GM23338 (cell line): ENCODE measurements around the gene SLC1A3.

Source experiments
- EZH2 ChIP-seq: fragments of 200-600 bp; sonication (generic); IDR thresholded peaks from one replicate; pipeline ENCODE4 v1.8.0; 2017; ENCODE audit warnings: antibody characterized with exemption, mild to moderate bottlenecking, low read depth; ENCODE audit not compliant: unreplicated experiment
- JUNB ChIP-seq: IDR thresholded peaks from one replicate; pipeline ENCODE4 v1.6.1; 2016; ENCODE audit warnings: antibody characterized with exemption; ENCODE audit not compliant: unreplicated experiment
- NANOG ChIP-seq: IDR thresholded peaks from 2 replicates; pipeline ENCODE4 v1.6.1; 2016; ENCODE audit warnings: antibody characterized with exemption, borderline replicate concordance
- POLR2AphosphoS5 ChIP-seq: IDR thresholded peaks from 2 replicates; pipeline ENCODE4 v1.6.1; 2016; ENCODE audit warnings: antibody characterized with exemption, low read depth
- ZNF114 ChIP-seq: fragments of 250-450 bp; sonication (Bioruptor Pico); IDR thresholded peaks from 2 replicates; pipeline ENCODE4 v1.5.0; 2020; ENCODE audit warnings: mild to moderate bottlenecking, moderate library complexity
- TF ChIP-seq, protein P1 (sequence below), 2 experiments: fragments of 200-600 bp in 1 of 2; sonication (generic) in 1 of 2; conservative IDR thresholded peaks; 2 replicates each; pipeline versions ENCODE4 v1.5.1 to v1.6.1; 2016 to 2017; ENCODE audit warnings: antibody characterized with exemption in 2 of 2, low read depth in 2 of 2, mild to moderate bottlenecking in 2 of 2, moderate library complexity in 1 of 2
- TF ChIP-seq, protein P2 (sequence below): IDR thresholded peaks from one replicate; pipeline ENCODE4 v1.6.1; 2018; ENCODE audit warnings: antibody characterized with exemption; ENCODE audit not compliant: unreplicated experiment

DNA sequence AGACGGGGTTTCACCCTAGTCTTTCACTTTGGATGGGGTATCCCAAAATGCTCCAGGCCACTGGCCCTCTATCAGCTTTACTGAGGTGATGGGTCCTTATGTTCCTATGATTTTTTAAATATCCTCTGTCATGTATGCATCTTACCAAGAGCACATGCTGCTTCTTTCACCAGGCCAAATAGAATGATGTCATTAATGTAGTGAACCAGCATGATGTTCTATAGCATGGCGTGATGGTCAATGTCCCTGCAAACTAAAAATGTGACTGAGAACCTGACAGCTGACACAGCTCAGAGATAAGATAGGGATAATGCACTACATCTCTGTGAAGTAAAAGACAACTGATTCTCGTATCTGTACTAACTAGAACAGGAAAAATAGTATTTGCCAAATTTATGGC is 103.6 kb downstream of the SLC1A3 start:
- TF ChIP-seq, protein P1, sequence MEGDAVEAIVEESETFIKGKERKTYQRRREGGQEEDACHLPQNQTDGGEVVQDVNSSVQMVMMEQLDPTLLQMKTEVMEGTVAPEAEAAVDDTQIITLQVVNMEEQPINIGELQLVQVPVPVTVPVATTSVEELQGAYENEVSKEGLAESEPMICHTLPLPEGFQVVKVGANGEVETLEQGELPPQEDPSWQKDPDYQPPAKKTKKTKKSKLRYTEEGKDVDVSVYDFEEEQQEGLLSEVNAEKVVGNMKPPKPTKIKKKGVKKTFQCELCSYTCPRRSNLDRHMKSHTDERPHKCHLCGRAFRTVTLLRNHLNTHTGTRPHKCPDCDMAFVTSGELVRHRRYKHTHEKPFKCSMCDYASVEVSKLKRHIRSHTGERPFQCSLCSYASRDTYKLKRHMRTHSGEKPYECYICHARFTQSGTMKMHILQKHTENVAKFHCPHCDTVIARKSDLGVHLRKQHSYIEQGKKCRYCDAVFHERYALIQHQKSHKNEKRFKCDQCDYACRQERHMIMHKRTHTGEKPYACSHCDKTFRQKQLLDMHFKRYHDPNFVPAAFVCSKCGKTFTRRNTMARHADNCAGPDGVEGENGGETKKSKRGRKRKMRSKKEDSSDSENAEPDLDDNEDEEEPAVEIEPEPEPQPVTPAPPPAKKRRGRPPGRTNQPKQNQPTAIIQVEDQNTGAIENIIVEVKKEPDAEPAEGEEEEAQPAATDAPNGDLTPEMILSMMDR (conservative IDR thresholded peaks at IDR 0.05; ENCODE audit: low read depth in 2 of 2), result no peak
- TF ChIP-seq, protein P2, sequence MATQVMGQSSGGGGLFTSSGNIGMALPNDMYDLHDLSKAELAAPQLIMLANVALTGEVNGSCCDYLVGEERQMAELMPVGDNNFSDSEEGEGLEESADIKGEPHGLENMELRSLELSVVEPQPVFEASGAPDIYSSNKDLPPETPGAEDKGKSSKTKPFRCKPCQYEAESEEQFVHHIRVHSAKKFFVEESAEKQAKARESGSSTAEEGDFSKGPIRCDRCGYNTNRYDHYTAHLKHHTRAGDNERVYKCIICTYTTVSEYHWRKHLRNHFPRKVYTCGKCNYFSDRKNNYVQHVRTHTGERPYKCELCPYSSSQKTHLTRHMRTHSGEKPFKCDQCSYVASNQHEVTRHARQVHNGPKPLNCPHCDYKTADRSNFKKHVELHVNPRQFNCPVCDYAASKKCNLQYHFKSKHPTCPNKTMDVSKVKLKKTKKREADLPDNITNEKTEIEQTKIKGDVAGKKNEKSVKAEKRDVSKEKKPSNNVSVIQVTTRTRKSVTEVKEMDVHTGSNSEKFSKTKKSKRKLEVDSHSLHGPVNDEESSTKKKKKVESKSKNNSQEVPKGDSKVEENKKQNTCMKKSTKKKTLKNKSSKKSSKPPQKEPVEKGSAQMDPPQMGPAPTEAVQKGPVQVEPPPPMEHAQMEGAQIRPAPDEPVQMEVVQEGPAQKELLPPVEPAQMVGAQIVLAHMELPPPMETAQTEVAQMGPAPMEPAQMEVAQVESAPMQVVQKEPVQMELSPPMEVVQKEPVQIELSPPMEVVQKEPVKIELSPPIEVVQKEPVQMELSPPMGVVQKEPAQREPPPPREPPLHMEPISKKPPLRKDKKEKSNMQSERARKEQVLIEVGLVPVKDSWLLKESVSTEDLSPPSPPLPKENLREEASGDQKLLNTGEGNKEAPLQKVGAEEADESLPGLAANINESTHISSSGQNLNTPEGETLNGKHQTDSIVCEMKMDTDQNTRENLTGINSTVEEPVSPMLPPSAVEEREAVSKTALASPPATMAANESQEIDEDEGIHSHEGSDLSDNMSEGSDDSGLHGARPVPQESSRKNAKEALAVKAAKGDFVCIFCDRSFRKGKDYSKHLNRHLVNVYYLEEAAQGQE, result no peak
- TF ChIP-seq NANOG (no peak), POLR2AphosphoS5 (no peak), EZH2 (no peak), ZNF114 (no peak), JUNB (no peak)
